Cortex of kidney (tissue), 1 donor: ENCODE measurements around the gene CERK.
"Not testable (repeated sequence)": the region's sequence is repeated elsewhere in the genome, so short reads cannot be mapped to it uniquely, and the experiment has no call there.

Experiments used
- DNase-seq: peaks from one replicate; lab custom pipeline; 2025; lab: John Stamatoyannopoulos, UW

The CERK gene, protein sequence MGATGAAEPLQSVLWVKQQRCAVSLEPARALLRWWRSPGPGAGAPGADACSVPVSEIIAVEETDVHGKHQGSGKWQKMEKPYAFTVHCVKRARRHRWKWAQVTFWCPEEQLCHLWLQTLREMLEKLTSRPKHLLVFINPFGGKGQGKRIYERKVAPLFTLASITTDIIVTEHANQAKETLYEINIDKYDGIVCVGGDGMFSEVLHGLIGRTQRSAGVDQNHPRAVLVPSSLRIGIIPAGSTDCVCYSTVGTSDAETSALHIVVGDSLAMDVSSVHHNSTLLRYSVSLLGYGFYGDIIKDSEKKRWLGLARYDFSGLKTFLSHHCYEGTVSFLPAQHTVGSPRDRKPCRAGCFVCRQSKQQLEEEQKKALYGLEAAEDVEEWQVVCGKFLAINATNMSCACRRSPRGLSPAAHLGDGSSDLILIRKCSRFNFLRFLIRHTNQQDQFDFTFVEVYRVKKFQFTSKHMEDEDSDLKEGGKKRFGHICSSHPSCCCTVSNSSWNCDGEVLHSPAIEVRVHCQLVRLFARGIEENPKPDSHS

DNA sequence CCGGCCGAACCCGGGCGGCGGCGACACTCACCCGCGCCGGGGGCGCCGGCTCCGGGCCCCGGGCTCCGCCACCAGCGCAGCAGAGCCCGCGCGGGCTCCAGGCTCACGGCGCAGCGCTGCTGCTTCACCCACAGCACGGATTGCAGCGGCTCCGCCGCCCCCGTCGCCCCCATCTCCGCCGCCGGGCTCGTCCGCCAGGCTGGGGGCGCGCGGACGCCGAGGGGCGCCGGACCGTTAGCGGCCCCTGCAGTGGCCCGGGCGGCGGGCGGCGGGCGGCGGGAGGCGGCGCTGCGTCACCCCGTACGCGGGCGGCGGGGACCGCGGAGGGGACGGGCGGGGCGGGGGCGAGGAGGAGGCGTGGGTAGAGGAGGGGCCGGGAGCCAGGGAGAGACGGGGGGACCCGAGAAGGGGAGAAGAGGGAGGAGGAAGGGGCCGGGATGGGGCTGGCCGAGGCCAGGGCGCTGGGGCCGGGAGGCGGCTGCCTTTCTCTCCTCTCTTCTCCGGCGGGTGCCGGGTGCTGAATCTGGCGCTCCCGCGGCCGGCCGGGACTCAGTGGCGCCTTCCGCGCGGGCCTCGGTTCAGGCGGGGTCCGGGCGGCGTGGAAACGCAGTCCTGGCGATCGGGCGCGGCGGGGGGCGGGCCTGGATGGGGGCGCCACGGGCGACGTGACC is at the start of gene CERK:
Gene CERK, minus strand, starts transcription at position 277 of the 671 bp plus-strand sequence. Its CDS starts 104 bp downstream, at position 173.
- no peak for DNase-seq

DNA sequence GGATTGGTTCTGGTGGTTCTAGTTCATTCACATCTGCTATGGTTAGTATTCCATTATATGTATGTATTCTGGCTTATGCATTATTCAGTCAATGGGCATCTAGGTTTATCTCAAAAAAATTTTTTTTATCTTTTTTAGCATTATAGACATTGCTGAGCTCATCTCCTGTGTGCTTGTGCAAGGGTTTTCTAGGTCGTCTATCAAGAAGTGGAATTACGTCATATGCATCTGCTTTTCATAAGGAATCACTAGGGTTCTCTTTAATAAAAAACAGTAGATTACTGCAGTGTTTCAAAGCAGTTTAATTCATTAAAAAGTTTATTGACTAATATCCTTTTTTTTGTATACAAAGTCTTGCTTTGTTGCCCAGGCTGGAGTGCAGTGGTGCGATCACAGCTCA is 45.7 kb upstream of the CERK start:
- no peak for DNase-seq

DNA sequence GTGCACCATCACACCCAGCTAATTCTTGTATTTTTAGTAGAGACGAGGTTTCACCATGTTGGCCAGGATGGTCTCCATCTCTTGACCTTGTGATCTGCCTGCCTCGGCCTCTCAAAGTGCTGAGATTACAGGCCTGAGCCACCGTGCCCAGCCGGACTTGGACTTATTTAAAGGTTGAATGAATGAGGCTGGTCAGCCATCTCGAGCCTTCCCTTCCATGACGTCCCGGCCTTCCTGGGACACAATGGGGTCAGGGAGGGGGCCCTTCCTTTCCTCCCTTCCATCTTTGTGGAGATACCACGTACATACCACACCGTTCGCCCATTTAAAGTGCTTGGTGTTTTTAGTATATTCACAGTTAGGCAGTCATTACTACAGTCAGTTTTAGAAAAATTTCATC is 44.1 kb upstream of the CERK start:
- DNase-seq: not testable (repeated sequence)

DNA sequence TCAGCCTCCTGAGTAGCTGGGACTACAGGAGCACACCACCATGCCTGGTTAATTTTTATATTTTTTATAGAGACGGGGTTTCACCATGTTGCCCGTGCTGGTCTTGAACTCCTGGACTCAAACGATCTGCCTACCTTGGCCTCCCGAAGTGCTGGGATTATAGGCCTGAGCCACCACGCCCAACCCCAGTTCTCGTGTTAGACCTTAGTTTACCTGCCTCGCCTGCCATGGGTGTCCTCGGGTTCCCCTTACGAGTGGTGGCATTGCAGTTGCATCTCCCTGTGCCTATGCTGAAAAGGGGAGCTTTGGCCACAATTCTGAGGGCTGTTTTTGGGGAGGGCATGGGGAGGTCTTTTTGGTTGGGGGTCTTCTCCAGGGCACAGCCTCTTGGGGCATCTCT is 43.2 kb upstream of the CERK start:
- DNase-seq: no peak

DNA sequence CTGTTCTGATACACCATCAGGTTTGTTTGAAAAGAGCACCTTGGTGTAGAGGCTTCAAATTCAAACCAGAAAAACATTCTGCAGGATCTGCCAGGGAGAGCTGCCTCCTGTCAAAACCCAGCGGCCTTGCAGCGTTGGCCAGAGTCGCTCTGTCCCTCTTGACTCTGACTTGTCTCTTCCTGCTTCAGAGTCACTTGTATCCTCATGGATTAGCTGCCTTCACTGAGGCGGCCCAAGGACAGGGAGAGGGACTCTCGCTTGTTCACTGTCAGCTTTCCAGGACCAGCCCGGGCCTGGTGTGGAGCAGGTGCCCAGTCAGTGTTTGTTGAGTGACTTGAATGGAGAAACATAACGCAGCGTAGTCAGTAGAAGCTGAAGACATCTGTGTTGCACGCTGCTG is 42.4 kb upstream of the CERK start:
- DNase-seq: no peak

DNA sequence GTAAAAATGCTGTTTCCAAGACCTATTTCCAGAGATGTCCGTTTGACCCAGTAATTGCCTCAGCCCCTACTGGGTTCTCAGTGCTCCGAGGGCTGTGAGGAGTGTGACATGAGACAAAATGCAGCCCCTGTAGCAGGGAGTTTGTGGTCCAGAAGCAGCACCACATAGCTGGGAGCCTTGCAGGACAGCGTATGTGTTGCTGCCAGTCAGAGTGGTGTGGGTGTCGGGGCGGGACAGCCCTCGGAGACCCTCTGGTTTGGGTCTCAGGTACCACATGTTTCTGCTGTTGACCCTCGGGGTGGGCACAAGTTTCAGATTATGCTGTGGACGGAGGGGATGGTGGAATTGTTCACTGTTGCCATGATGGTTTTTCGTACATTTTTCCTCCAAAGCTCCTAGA is 41.6 kb upstream of the CERK start:
- no peak for DNase-seq

DNA sequence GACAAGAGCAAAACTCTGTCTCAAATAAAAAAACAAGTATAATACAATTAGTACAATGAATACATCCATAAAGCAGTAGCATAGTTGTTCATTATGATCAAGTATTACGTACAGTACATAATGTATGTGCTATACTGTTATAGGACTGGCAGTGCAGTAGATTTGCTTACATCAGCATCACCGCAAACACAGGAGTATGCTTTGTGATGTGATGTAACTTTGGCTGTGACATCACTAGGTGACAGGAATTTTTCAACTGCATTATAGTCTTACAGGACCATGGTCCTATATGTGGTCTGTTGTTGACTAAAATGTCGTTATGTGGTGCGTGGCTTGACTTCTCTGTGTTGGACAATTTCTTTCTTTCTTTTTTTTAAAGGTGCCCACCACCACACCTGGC is 41.0 kb upstream of the CERK start:
- DNase-seq: no peak

DNA sequence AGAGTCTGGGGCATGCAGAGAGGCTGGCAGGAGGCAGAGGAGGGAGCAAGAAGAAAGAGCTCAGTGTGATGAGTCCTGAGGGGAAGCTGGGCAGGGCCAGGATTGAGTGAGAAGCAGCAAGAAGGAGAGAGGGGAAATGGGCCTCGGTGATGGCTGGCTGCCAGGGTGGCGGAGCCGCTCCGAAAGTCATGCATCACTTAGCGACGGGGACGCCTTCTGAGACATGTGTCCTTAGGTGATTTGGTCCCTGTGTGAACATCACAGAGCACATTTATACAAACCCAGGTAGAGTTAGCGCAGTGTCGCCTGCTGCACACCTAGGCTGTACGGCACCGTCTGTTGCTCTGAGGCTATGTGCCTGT is 39.5 kb upstream of the CERK start:
- no peak for DNase-seq

DNA sequence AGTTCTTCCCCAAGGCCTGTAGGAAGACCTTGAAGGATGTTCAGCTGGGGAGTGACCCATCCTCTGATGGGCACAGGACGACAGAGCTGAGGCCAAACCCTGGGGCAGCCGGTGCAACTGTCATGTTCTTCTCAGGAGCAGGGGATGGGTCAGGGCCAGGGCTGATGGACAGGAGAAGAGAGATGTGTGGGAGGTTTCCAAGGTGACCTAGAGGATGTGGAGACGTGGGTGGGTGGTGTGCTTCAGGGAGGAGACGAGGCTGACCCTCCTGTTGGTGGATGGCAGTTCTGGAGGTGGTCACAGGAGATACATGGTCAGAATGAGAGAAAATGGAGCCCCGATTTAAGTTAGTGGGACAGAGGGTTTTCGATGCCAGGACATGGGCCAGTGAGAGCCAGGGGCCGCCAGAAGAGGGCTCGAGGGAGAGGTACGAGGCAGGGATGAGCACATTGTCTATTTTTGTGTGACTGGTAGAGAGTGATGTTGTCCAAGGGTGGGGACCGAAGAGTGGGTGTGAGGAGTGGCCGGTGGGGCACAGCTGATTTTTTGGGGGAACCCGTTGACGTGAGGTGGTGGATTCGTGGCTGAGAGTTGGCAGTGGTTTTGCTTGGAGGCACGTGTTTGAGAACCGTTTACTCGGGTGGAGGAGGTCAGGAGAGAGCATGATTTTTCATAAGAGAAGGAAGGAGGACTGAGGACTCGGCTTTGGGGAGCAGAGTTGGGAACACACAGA is 39.0 kb upstream of the CERK start:
- DNase-seq: no peak

DNA sequence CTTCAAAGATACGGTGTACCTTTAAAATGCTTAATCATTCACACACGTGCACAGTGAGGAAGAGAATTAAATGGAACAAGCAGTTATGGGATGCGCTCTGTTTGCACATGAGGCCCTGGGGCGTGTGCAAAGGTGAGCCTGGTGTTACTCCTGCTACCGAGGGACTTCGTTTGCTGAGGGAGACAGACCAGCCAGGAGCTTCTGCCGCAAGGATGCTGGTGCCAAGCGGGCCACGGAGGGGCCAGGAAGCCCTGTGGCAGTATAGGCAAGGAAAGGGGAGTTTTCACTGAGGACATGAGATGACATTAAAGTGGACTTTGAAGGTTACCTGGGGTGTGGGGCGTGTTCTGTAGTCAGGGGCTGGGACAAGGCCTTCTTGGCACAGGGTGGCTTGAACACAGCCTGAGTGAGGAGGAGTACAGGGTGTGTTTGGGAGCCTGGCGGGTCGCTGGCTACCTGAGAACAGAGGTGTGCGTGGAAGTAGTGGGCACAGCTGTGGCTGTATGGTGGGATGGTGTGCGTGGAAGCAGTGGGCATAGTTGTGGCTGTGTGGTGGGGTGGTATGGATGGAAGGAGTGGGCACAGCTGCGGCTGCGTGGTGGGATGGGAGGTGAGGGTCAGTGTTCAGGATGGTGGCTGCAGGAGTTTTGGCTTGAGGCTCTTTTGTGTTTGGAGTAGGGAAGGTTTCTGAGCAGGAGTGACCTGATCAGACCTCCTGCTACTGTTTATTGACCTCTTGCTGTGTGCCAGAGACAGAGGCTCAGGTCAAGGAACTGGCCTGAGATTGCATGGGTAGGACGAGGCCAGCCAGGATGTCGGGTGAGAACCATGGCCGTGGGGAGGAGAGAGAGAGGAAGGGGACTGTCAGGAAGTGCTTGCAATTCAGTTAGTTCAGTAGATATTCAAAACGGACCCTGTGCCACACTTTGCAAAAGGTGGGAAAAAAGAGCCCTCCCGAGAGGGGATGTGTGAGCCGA is 38.1 kb upstream of the CERK start:
- no peak for DNase-seq

DNA sequence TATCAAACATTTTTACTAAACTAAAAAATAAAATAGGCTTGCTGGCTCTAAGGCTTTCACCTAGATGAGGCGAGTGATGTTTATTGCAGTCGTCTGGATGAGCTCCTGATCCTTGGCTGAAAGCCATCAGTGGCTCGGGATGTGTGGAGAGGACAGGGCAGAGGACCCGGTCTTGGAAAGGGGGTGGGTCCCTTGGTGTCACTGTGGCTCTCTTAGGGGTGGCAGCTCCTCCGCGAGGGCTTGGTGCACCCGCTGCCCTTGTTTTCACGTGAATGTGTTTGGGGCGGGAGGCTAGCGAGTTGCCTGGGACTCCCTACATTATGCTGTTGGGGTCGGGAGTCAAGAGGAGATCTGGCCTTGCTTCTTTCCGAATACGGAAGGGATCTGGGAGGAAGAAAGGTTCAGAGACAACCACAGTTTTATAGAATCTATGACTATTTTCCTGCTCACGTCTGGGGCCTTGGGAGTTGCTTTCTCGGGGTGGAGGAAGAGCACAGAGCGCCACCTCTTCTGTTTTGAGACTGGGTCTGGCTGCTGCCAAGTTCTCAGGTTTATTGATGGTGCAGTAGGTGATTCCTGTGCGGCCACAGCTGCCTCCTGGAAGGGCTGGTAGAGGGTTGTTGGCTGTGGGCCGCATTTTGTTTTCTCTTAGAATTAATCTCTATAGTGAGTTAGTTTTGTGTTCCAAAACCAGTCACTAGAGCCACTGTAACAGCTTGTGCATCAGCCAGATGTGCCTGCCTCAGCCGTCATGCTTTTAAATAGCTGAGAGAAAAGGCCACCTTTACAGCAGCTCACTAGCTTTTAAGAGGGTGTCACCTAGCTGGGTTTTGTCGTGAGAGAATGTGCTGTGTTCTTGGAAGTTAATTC is 37.2 kb upstream of the CERK start:
- no peak for DNase-seq

DNA sequence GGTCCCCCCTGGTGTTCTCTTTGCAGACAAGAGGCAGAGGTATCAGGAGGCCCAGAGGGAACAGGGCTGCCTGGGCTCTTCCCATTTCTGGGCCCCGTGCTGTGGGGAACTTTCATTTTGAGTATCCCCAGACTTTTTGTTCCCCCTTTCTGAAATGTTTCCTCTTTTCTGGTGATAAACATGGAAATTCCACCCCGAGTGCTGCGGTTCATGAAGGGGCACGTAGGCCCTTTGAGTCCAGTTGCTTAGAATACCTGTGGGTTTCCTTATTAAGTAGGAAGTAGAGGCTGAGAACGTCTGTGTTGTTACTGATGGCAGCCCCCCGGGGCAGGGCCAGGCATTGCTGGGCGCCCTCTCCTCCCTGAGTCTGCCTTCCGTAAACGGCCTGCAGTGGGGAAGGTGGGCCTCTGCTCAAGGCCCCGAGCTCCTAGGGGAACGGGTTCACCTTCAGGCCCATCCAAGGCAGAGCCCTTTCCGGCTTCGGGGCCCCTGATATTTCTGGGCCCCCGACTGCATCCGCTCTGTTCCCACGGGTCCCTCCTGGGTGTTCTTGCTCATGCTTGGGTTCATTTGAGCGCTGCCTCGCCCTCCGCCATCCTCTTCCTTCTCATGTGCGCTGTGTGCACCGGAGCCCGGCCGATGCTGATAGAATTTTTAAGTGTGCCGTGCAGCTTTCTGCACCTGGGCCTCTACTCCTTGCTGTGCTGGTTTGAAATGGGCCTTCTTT is 36.4 kb upstream of the CERK start:
- no peak for DNase-seq

DNA sequence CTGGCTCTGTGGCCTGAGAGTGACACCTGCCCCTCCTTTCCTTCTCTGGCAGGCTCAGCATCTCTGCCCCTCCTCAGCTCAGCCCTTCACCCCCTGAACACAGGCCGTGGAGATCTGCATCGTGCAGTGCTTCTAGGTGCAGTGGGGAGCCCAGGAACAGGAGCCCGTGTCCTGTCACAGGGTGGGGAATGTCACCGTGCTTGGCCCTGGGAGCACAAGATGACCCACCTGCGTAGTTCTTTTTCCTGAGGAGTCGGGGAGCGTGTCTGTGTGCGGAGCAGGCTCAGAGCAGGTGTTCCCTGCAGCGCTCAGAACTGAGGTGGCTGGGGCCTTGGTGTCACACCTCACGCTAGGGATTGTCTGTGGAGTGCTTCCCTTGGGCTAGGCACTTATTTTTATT is 35.0 kb upstream of the CERK start:
- DNase-seq: no peak

DNA sequence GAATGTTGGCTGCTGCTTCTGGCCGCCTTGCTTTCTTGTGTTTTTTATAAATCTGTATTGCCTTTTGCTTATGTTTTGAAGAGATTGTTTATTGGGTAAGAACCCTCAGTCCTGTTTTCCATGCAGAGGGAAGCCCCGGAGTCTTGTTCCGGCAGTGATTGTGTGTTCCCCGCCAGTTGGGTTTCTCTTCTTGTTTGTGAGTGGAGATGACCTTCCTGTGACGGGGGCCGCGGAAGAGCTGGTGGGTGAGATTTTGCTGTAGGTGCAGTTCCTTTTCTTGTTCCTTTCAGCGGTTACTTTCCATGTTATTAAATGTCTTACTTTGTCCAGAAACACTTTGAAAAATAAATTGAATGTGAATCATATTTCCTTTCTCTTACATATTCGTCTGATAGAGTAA is 32.7 kb upstream of the CERK start:
- no peak for DNase-seq

DNA sequence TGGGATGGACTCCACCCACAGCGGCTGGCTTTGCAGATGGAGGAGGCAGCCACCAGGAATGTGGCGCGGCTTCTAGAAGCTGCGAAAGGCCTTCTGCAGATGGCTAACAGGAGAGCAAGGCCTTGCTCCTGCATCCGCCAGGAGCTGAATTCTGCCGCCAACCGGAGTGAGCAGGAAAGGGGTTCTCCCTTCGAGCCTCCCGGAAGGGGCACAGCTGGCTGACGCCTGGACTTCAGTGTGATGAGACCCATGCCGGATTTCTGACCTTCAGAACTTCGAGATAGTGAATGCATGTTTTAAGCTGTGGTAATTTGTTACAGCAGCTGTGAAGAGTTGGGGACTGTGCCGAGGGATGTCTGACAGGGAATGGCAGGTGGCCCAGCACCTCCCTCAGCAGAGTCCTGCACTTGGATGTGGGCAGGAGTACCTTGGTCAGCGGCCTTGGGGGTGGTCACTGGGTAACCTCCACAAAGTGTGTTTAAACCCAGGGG is 32.1 kb upstream of the CERK start:
- no peak for DNase-seq

DNA sequence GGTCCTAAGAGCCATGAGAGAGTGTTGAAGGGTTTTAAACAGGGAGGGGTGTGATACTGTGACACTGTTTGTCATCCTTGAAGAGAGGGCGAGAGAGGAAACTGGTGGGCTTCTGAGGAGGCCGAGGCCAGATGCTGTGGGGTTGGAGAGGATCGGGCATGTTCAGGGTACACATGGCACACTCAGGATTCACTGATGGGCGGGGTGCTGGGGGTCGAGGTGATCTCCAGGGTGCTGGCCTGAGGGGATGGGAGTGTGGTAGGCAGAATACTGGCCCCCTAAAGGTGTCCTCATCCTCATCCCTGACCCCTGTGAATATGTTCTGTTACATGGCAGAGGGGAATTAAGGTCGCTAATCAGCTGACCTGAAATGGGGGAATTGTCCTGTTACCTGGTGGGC is 31.7 kb upstream of the CERK start:
- DNase-seq: no peak

DNA sequence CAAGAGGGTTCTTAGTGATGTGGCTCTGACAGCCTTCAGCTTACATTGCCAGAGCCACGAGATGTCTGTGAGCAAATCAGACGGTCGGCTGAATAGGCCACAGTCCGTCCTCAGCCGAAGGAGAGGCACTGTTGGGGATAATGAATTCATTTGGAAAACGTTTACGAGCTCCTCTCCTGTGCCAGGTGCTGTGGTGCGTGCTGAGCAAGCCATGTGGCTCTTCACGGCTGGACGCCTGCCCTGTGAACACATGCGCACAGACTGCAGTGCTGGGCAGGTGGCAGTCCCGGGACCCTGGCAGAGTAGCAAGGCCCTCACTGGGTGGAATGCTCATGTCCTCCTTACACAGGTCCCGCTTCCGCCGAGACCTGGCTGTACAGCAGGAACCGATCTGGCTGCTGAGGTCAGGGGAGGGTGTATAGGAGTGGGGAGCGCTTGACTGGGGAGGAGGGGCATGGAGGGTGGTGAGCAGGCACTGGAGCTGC is 31.2 kb upstream of the CERK start:
- DNase-seq: no peak

DNA sequence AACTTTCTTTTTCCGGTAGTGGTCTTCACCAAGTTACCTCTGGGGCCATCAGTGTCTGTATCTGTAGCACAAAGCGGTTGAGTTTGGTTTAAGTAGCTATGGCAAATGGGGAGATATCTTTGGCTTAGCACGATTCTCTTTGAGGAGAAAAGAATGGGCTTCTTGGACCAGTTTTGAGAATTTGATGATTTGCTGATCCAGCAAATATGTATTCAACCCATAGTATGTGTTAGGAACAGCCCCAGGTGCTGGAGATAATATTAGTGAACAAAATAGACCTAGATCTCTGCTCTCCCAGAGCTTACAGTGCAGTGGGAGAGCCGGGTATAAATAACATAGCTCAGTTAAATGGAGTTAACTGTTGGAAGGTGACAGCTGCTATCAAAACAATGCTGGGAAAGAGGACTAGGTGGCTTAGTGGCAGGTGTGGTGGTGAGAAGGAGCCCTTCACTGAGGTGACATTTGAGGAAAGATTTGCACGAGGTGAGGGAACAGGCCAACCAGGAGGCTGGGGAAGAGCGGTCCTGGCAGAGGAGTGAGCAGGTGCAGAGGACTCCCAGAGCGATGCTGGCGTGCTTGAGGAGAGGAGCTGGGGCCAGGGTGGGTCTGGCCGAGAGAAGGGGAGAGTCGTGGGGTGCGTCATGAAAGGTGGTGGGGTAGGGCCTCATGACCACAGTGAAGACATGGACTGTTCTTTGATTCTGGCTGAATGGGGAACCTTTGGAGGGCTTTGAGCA is 29.4 kb upstream of the CERK start:
- no peak for DNase-seq

DNA sequence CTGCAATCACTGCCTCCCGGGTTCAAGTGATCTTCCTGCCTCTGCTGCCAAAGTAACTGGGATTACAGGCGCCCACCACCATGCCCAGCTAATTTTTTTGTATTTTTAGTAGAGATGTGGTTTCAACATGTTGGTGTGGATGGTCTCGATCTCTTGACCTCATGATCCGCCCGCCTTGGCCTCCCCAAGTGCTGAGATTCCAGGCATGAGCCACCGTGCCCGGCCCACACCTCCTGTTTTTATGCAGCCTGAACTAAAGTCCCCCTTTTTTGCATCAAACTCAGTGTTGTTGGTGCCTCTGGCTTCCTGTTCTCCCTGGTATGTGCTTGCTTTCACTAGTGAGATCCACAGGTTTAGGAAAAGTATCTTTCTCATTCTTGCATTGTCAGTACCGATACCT is 28.6 kb upstream of the CERK start:
- DNase-seq: no peak
